Measurements from ENCODE around the gene TEPSIN.
"Not testable (repeated sequence)": the region's sequence is repeated elsewhere in the genome, so short reads cannot be mapped to it uniquely, and the experiment has no call there.

The TEPSIN gene

DNA sequence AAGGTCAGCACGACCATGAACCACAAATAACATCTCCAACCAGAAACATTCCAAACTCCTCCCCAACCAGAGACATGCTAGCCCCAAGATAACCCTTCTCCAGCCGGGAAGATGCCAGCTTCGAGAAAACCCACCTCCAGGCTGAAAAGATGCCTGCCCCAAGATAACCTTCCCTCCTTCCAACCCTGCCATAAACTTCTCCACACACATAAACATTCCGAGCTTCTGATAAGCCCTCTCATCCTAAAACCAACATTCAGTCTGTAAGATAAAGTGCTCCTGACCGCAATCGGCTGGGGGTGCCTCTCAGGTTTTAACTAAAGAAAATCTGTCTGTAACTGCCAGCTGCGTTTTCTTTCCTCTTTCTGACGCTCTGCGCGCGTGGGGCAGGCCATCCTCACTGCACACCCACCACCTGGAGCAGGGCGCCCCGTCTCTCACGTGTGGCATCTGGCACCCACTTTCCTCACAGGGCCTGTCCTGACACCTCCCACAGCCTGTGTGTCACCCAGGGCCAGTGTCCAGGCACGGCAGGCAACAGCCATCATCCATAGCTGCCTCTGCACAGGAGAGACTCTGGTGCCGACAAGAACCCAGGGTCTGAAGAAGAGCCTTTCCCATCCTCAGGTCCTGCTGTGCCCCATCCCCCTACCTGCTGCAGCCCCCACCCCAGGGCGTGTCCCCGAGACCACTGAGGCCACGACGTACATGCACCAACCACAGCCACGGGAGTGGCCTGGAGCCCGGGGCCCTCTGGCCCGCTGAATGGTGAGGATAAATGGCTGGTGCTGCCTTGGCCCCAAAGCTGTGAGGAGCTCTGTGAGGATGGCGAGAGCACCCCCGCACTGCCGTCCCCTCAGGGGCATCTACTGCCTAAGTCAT, 3.7 kb downstream of the TEPSIN start:
- DNase-seq = no peak

- no peak for DNase-seq
These were observed 4.4 kb downstream of the TEPSIN start for GRCh38 chr17:81234506-81234855.

DNA sequence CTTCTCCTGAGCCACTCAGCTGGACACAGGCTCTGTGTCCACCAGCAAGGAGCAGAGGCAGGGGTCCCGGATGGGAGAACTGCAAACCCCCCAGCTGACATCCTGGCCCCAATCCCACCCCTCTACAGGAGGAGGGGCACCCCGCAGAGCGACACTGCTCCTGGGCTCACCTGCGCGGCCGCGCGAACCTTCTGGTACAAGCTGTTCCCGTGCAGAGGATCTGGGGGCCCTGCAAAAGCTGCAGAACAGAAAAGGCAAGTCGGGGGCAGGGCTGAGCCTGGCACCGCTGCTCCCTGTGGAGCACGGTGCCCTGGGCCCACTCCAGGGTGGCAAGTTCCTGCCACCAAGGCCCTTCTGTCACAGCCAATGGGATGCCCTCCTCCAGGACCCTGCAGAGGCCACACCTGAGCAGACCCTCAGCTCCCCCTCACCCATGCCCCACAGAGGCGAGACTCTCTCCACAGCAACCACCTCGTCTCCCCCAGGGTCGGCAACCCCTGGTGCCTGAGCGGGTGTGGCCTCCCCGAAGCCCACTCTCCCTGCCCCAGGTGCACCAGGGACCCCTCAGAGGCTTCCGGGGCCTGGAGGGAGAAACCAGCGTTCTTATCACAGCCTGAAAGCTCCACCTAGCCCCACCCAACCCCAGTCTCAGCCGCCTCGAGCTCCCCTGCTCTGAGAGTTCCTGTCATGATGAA, 4.9 kb downstream of the TEPSIN start:
- DNase-seq = no peak

DNA sequence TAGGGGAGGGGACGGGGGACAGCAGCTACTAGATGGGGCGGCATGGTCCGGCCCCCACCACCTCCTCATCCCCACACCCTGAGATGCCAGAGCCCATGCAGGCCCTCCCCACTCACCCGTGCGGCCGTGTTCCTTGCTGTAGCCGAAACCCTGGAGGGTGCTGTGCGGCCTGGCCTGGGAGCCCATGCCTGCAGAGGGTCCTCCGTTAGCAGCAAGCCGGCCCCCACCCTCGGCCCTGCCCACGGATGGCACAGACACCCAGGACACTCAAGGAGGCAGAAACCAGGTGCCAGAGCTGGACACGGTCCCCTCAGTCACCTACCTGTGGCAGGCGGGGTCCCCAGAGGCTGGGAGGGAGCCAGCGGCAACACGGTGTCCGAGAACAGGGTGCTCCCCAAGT, 5.5 kb downstream of the TEPSIN start:
- DNase-seq = no peak

DNA sequence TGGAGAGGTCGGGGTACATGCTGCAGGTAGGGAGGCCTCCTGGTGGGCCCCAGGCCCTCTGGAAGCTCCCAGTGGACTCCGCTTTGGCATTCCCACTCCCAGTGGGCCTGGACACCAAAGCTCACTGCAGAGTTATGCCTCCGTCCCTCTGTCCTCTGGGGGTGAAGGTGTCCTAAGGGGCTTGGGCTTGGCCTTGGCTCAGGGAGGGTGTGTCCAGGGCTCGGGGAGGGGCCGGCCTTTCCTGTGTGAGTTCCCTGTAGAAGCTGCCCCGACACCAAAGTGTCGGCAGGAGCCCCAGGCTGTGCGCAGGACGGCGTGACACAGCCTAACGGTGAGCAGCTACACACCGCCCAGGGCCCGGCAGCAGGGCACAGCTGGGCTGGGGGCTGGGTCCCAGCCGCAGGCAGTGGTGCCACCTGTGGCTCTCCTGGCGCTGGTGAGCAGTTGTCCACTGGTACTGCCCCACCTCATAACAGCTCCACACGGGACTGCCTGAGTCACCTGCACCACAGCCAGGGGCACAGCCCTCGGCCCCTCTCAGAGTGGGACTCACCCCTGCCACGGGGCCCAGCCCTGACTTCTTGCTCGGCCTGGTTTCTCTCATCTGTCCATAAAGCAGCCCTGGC, 6.1 kb downstream of the TEPSIN start:
- no peak for DNase-seq

- DNase-seq = no peak
These were observed 6.9 kb downstream of the TEPSIN start for GRCh38 chr17:81231766-81232581.

DNA sequence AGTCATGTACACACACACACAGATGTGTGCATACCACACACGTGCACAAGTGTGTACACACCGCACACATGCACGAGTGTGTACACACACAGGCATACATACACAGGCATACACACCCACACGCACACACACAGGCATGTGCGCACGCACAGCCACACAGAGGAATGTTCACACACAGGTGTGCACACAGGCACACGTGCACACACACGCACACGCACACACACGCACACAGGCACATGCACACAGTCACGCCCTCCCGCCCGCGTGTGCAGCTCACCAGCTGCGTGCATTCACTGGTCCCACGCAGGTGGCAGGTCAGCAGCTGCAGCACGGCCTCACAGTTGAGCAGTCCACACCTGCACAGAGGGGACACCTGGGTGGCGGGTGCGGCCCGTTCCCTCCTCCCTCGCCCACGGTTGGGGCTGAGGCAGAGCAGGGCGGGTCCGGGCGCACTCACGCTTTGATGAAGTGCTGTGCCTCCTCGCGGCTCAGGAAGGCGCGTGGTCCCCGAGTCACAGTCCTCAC, 7.7 kb downstream of the TEPSIN start:
- no peak for DNase-seq

DNA sequence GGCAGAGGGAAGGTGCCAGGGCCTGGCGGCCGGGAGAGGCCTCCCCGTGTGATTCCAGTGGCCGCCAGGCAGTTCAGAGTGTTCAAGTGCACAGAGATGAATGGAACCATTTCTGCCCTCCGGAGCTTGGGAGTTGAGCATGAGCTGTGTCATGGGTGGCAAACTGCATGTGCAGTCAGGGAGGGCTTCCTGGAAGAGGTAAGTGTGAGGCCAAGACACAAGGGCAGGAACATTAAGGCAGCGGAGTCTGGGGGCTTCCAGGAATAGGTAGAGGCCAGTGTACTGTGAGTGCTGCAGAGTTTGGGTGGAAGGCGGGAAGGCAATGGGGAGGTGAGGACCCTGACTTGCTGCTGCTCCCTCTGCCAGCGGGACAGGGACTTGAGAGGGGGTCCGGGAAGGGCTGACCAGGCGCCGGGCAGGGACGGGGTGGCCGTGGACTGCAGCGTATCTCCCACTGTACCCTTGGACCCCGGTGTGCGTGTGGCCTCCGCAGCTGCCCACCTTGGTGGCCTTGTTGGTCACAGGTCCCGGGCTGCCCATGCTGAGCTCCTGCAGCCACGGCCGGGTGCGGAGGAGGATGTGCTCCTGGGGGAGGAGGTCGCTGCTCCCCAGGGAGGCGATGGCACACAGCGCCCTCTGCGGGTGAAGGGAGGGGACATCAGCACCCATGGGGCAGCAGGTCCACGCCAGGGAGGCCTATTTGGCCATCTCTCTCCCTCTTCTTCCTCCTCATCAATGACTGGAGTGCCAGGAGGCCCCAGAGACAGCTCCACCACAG, 8.6 kb downstream of the TEPSIN start:
- DNase-seq = no peak

DNA sequence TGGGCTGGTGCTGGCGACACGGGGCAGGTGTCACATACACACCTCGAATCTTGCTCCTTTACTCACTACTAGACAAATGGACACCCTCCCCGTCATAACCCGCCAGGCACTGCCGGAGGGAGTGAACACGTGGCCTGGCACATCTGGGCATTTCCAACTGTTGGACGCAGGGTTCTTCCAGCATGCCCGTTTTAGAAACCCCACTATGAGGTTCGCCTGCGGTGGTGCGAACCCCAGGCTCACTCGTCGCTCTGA, 9.3 kb downstream of the TEPSIN start:
- DNase-seq = no peak

- no peak for DNase-seq
These were observed 9.8 kb downstream of the TEPSIN start for GRCh38 chr17:81228834-81229665.

DNA sequence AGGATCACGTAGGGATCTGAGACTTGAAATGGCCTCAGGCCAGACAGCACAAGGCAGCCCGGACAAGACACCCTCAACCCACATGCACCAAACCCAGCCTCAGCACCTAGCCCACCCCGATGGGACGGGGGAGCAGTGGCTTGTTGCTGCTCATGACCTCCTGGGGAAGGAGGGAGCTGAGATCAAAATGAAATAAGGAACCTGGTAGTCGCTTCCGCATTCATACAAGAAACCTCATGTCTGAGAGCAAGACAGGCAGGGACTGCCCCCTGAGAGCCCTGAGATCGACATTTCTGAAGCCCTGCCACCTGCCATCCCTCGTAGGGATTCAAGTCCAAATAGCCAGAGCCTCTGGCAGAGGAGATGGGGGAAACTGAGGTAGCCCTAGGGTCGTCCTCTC, 10.4 kb downstream of the TEPSIN start:
- no peak for DNase-seq

DNA sequence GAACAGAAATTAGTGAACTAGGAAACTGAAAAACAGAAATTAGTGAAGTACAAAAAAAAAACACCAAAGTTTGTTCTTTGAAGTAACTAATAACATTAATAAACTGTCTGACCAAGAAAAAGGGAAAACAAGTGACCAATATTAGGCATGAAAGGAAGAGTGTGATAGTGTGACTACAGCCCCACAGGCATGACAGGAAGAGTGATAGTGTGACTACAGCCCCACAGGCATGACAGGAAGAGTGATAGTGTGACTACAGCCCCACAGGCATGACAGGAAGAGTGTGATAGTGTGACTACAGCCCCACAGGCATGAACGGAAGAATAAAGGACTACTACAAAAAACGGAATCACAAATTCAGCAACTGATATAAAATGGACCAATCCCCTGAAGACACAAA, 11.2 kb downstream of the TEPSIN start:
- not testable (repeated sequence) for DNase-seq

GRCh38 chr17:81223762-81224130, 15.1 kb downstream of the TEPSIN start:
- DNase-seq = no peak

- DNase-seq = peak; percentile 98
These were observed 15.7 kb downstream of the TEPSIN start, which contains the start of gene CEP131 for GRCh38 chr17:81222906-81223761. Gene CEP131, minus strand, starts transcription at chr17:81222965. Its CDS starts 2,909 bp downstream, at chr17:81220056.

GRCh38 chr17:81222620-81222905, 16.3 kb downstream of the TEPSIN start:
- no peak for DNase-seq

DNA sequence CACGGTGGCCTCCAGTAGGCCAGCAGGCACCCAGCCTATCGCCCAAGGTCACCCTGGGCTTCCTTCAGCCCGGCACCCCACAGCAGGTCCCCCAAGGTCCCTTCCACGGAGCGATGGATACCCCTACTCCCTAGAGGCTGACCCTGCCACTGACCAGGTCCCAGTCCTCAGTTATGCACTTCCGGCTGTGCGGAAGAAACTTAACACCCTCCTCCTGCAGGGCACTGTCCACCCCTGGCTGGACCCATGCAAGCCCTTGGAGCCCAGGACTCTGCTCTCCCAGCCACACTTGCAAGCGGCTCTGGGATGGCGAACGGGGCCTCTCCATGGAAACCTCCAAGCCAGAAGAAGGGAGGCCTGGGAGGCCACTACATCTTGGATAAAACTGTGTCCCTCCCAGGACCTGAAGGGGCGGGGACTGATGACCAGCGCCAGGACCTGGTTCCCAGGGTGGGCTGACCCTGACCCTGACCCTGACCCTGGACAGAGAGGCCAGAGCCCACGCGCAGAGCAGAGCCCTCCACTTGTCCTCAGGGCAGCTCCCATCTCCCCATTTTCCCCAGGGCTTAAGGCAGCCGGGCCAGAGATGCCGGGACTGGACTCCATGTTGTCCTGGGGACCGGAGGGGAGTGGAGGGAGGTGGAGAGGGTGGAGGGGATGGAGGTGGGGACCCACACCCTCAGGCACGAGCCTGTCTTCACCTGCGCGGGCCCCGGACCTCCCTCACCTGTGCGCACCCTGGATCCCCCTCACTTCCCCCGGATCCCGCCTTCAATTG, 16.8 kb downstream of the TEPSIN start:
- no peak for DNase-seq

- DNase-seq = no peak
These were observed 17.4 kb downstream of the TEPSIN start for GRCh38 chr17:81221371-81221841.

- no peak for DNase-seq
These were observed 19.2 kb downstream of the TEPSIN start for GRCh38 chr17:81219476-81220180.

GRCh38 chr17:81218991-81219390, 19.9 kb downstream of the TEPSIN start:
- DNase-seq = no peak

Data from CD4-positive, alpha-beta T cell treated with Interleukin-4 for 4 hours (primary cell).